GM18907 (cell line): Measurements from ENCODE around the gene FMN1.

Experiments used
- ATAC-seq: cut with Tn5 transposase; IDR thresholded peaks from one replicate; pipeline ENCODE4 v1.9.1; 2021; ENCODE audit warnings: mild to moderate bottlenecking, moderate library complexity; ENCODE audit not compliant: unreplicated experiment

The FMN1 gene

GRCh38 chr15:33125894-33126537 lies 68.5 kb downstream of the FMN1 start:
- ATAC-seq, result no peak

GRCh38 chr15:33124811-33125210 lies 69.7 kb downstream of the FMN1 start:
- no peak for ATAC-seq

GRCh38 chr15:33124279-33124678 lies 70.2 kb downstream of the FMN1 start:
- no peak for ATAC-seq

- ATAC-seq, result no peak
These were observed 74.6 kb downstream of the FMN1 start for GRCh38 chr15:33119865-33120264.

GRCh38 chr15:33119273-33119672 lies 75.2 kb downstream of the FMN1 start:
- ATAC-seq, result no peak

- ATAC-seq, result no peak
These were observed 78.3 kb downstream of the FMN1 start for GRCh38 chr15:33116198-33116597.

GRCh38 chr15:33115191-33115861 lies 79.2 kb downstream of the FMN1 start:
- ATAC-seq, result no peak

GRCh38 chr15:33114374-33114717 lies 80.2 kb downstream of the FMN1 start:
- ATAC-seq, result no peak

GRCh38 chr15:33113666-33114373 lies 80.7 kb downstream of the FMN1 start:
- ATAC-seq, result no peak

GRCh38 chr15:33112541-33113105 lies 81.9 kb downstream of the FMN1 start:
- no peak for ATAC-seq

GRCh38 chr15:33111041-33111451 lies 83.5 kb downstream of the FMN1 start:
- ATAC-seq, result no peak

- no peak for ATAC-seq
These were observed 85.2 kb downstream of the FMN1 start for GRCh38 chr15:33109345-33109744.

GRCh38 chr15:33108518-33108917 lies 86.0 kb downstream of the FMN1 start:
- ATAC-seq, result no peak

- ATAC-seq, result no peak
These were observed 86.6 kb downstream of the FMN1 start for GRCh38 chr15:33107950-33108349.

GRCh38 chr15:33104212-33104611 lies 90.3 kb downstream of the FMN1 start:
- ATAC-seq, result no peak

- ATAC-seq, result no peak
These were observed 93.5 kb downstream of the FMN1 start for GRCh38 chr15:33101036-33101435.

GRCh38 chr15:33100314-33100713 lies 94.2 kb downstream of the FMN1 start:
- ATAC-seq, result no peak

GRCh38 chr15:33099739-33100138 lies 94.8 kb downstream of the FMN1 start:
- no peak for ATAC-seq

- no peak for ATAC-seq
These were observed 95.3 kb downstream of the FMN1 start for GRCh38 chr15:33099213-33099612.

- no peak for ATAC-seq
These were observed 96.1 kb downstream of the FMN1 start for GRCh38 chr15:33098094-33099058.

GRCh38 chr15:33096134-33096533 lies 98.4 kb downstream of the FMN1 start:
- no peak for ATAC-seq
